Endometrial microvascular endothelial cells (primary cell): Measurements from ENCODE around the gene TEX55. TPM values are rescaled to one million over a fixed set of nuclear protein-coding genes. Genes with fewer than 3 reads are reported as not detected.
"Not testable (repeated sequence)": the region's sequence is repeated elsewhere in the genome, so short reads cannot be mapped to it uniquely, and the experiment has no call there.

Source experiments
- in situ Hi-C: cut with HindIII; loops from 2 replicates; pipeline ENCODE4 v1.10.0; 2017; ENCODE audit warnings: low sequenced_read_pairs, low pct_unique_long_range_greater_than_20kb; ENCODE audit errors: inconsistent ontology term
- total RNA-seq: library from RNA; depleted of rRNA; stranded (reverse); fragments of >200 nt; gene quantifications from one replicate; pipeline ENCODE4 v1.2.3, GENCODE V29; 2015; ENCODE audit errors: inconsistent ontology term

The TEX55 gene
- total RNA-seq, 1 donor from 2014 or later = not detected

GRCh38 chr3:119156868-119157267 is 10.9 kb downstream of the TEX55 start:
- in situ Hi-C loops = no loop called here

GRCh38 chr3:119157971-119158370 is 12.0 kb downstream of the TEX55 start:
- in situ Hi-C loops = no loop called here

GRCh38 chr3:119160361-119160760 is 14.4 kb downstream of the TEX55 start:
- in situ Hi-C loops = no loop called here

- in situ Hi-C loops = no loop called here
These were observed 14.8 kb downstream of the TEX55 start for GRCh38 chr3:119160815-119161214.

GRCh38 chr3:119161240-119161639 is 15.3 kb downstream of the TEX55 start:
- in situ Hi-C loops = no loop called here

- in situ Hi-C loops = not testable (repeated sequence)
These were observed 18.8 kb downstream of the TEX55 start for GRCh38 chr3:119164745-119165144.

- in situ Hi-C loops = no loop called here
These were observed 24.9 kb downstream of the TEX55 start for GRCh38 chr3:119170821-119171220.

GRCh38 chr3:119173325-119173724 is 27.4 kb downstream of the TEX55 start, which contains the start of gene UPK1B:
TSS of gene UPK1B (plus strand) at chr3:119173598. CDS start at chr3:119186742, 13,144 bp downstream.
- in situ Hi-C loops = no loop called here

- in situ Hi-C loops = no loop called here
These were observed 30.1 kb downstream of the TEX55 start for GRCh38 chr3:119175872-119176756.

GRCh38 chr3:119176778-119177177 is 30.8 kb downstream of the TEX55 start:
- in situ Hi-C loops = no loop called here

GRCh38 chr3:119177321-119177720 is 31.4 kb downstream of the TEX55 start:
- in situ Hi-C loops = no loop called here

GRCh38 chr3:119181765-119182164 is 35.8 kb downstream of the TEX55 start:
- in situ Hi-C loops = no loop called here

GRCh38 chr3:119184111-119184510 is 38.1 kb downstream of the TEX55 start:
- in situ Hi-C loops = no loop called here

GRCh38 chr3:119184796-119185570 is 39.0 kb downstream of the TEX55 start:
- in situ Hi-C loops = no loop called here

GRCh38 chr3:119187266-119187665 is 41.3 kb downstream of the TEX55 start:
- in situ Hi-C loops = no loop called here

- in situ Hi-C loops = no loop called here
These were observed 45.8 kb downstream of the TEX55 start for GRCh38 chr3:119191800-119192199.

- in situ Hi-C loops = no loop called here
These were observed 48.5 kb downstream of the TEX55 start for GRCh38 chr3:119194237-119195150.

GRCh38 chr3:119195151-119195476 is 49.1 kb downstream of the TEX55 start:
- in situ Hi-C loops = no loop called here

GRCh38 chr3:119195911-119196310 is 49.9 kb downstream of the TEX55 start:
- in situ Hi-C loops = no loop called here
